Germinal center (tissue), 1 donor: Measurements from ENCODE around the gene ARHGEF17.

ENCODE experiments used
- DNase-seq: peaks from one replicate; pipeline ENCODE4 v3.0.0; 2012; ENCODE audit warnings: mixed read lengths, low spot score

The ARHGEF17 gene

GRCh38 chr11:73395297-73396208 is 87.5 kb downstream of the ARHGEF17 start:
- DNase-seq: no peak

- no peak for DNase-seq
Observed at GRCh38 chr11:73396251-73396930, 88.3 kb downstream of the ARHGEF17 start.

- DNase-seq: no peak
Observed at GRCh38 chr11:73396985-73397384, 88.9 kb downstream of the ARHGEF17 start.

GRCh38 chr11:73397468-73398131 is 89.5 kb downstream of the ARHGEF17 start:
- no peak for DNase-seq

- no peak for DNase-seq
Observed at GRCh38 chr11:73398132-73398526, 90.1 kb downstream of the ARHGEF17 start.

GRCh38 chr11:73398721-73399120 is 90.6 kb downstream of the ARHGEF17 start:
- DNase-seq: no peak

- no peak for DNase-seq
Observed at GRCh38 chr11:73399159-73399590, 91.1 kb downstream of the ARHGEF17 start.

- DNase-seq: no peak
Observed at GRCh38 chr11:73399636-73400035, 91.6 kb downstream of the ARHGEF17 start.

- no peak for DNase-seq
Observed at GRCh38 chr11:73400293-73400692, 92.2 kb downstream of the ARHGEF17 start.

GRCh38 chr11:73401217-73401923 is 93.3 kb downstream of the ARHGEF17 start:
- no peak for DNase-seq

- DNase-seq: no peak
Observed at GRCh38 chr11:73401924-73402833, 94.1 kb downstream of the ARHGEF17 start.

- peak; percentile 37 for DNase-seq
Observed at GRCh38 chr11:73402834-73403185, 94.7 kb downstream of the ARHGEF17 start.

- no peak for DNase-seq
Observed at GRCh38 chr11:73403541-73403940, 95.5 kb downstream of the ARHGEF17 start.

- DNase-seq: no peak
Observed at GRCh38 chr11:73404048-73404447, 96.0 kb downstream of the ARHGEF17 start.

- no peak for DNase-seq
Observed at GRCh38 chr11:73404506-73405145, 96.5 kb downstream of the ARHGEF17 start.

- no peak for DNase-seq
Observed at GRCh38 chr11:73405146-73405510, 97.1 kb downstream of the ARHGEF17 start.

GRCh38 chr11:73406131-73406530 is 98.1 kb downstream of the ARHGEF17 start:
- no peak for DNase-seq

GRCh38 chr11:73406619-73407018 is 98.5 kb downstream of the ARHGEF17 start:
- no peak for DNase-seq

GRCh38 chr11:73409431-73409830 is 101.4 kb downstream of the ARHGEF17 start:
- DNase-seq: no peak

- DNase-seq: no peak
Observed at GRCh38 chr11:73410627-73411026, 102.6 kb downstream of the ARHGEF17 start.

GRCh38 chr11:73411031-73411430 is 103.0 kb downstream of the ARHGEF17 start:
- no peak for DNase-seq
